SK-N-MC (cell line): ENCODE data around the gene EDA.

Source experiments
- EZH2 ChIP-seq: fragments of 200-600 bp; sonication (generic); IDR thresholded peaks from one replicate; pipeline ENCODE4 v1.6.1; 2017; ENCODE audit warnings: antibody characterized with exemption
- FOXP2 ChIP-seq: optimal IDR thresholded peaks from 2 replicates; pipeline ENCODE3; 2011; ENCODE audit warnings: mild to moderate bottlenecking, moderate library complexity; ENCODE audit not compliant: insufficient read depth; ENCODE audit errors: extremely low read length, control extremely low read depth
- POLR2AphosphoS5 ChIP-seq: IDR thresholded peaks from 2 replicates; pipeline ENCODE4 v1.6.1; 2012; ENCODE audit warnings: mild to moderate bottlenecking, low read depth, low read length, borderline replicate concordance

- TF ChIP-seq POLR2AphosphoS5 (no peak), EZH2 (no peak), FOXP2 (no peak)
Measured at GRCh38 chrX:70030301-70030767, 414.4 kb downstream of the EDA start.
